ENCODE measurements around the gene STK4. TPM values are rescaled to one million over a fixed set of nuclear protein-coding genes. Genes with fewer than 3 reads are reported as not detected.
A peak's percentile ranks its signal among the peaks of the same experiment; 100 is the strongest.

The STK4 gene
- total and polyA plus RNA-seq, 2 of the 8 experiments (the other 6 are each of a cell fraction or from before 2014, with no cell fraction given): 12.0 to 34.3 TPM

GRCh38 chr20:45041464-45042337 is 75.4 kb downstream of the STK4 start (continued):
- TF ChIP-seq YY1 (IDR thresholded peaks at IDR 0.05; ENCODE audit: low read depth, low read length) (no peak), USF2 (IDR thresholded peaks at IDR 0.05; ENCODE audit: low read length) (0 out of 2 replicates have a peak, but pooled peaks have one; percentile 48)

All from H1 (cell line).